NCI-H446 (cell line): ENCODE measurements around the gene CSNK1G2.

Source experiments
- DNase-seq, 2 experiments: peaks; one replicate each; lab custom pipeline; 2025; lab: John Stamatoyannopoulos, UW

CSNK1G2 gene

DNA sequence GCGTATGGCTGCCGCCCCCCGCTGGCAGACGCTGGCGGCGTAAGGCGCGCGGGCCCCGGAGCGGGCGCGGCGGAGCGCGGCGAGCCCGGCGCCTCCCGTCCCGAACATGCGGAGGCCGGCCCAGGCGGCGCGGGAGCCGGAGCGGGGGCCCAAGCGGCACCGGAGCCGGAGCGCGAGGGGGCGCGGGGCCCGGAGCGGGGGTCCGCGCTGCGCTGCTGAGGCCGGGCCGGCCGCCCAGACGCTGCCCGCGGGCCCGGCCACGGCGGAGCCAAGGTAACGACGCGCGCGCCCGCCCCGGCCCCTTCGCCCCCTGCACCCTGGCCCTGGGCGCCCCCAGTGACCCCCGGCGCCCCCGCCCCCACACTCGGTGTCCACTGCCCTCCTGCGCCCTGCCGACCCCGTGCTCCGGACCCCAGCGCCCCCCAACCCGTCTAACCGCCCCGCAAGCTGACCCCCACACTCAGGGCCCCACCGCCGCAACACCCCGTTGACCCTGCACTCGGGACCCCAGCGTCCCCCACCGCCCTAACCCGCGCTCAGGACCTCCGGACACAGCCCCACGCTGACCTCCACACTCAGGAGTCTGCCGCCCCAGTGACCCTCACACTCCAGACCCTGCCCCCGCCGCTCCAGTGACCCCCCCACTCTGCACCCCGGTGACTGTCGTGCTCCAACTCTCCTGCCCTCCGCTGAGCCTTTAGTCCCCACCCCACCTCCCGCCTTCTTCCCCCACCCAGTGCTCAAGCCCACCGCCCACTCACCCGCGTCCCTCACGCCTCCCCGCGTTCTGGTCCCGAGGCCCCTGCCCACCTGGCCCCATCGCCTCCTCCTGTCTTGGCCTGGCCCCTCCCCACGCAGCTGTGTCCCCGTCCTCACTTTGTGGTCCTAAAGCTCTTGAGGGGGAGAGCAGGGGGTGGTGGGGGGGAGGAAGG is at the start of gene CSNK1G2:
Gene CSNK1G2, plus strand, starts transcription at position 27 of the 932 bp plus-strand sequence. CDS start 28,601 bp downstream, outside the sequence.
- no peak for DNase-seq

DNA sequence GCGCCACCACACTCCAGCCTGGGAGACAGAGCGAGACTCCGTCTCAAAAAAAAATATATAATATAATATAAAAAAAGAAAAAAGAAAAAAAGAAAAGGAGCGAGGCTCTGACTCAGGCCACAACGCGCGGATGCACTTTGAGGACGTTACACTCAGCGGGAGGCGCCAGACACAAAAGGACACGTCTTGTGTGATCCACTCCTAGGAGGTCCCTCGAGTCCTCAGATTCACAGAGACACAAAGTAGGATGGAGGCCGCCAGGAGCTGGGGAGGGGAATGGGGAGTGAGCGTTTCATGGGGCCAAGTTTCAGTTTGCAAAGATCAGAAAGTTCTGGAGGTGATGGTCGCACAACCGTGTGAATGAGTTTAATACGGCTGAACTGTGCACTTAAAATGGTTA is 47.2 kb upstream of the CSNK1G2 start:
- no peak for DNase-seq

DNA sequence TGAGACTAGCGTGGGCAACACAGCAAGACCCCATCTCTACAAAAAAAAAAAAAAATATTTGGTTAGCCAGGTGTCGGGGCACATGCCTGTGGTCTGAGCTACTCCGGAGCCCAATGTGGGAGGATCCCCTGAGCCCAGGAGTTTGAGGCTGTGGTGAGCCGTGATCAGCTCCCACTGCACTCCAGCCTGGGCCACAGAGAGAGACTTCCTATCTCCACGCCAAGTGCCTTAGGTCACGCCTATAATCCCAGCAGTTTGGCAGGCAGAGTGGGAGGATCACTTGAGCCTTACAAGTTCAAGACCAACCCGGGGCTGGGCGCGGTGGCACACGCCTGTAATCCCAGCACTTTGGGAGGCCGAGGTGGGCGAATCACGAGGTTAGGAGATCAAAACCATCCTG is 44.5 kb upstream of the CSNK1G2 start:
- no peak for DNase-seq

DNA sequence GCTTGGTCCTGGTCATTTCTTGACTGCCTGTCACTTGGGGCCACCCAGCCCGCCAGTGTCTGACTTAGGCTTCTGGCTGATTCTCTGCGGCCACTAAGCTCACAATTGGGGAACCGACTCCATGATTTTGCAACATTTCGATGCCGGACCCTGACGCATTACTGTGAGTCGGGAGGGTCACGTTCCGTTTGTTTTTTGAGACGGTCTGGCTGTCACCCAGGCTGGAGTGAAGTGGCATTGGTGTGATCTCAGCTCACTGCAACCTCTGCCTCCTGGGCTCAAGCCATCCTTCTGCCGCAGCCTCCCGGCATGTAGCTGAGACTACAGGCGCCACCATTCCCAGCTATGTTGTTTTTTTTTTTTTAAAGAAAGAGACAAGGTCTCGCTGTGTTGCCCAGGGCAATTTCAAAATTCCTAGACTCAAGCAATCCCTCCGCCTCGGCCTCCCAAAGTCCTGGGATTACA is 39.0 kb upstream of the CSNK1G2 start:
- DNase-seq, result no peak

DNA sequence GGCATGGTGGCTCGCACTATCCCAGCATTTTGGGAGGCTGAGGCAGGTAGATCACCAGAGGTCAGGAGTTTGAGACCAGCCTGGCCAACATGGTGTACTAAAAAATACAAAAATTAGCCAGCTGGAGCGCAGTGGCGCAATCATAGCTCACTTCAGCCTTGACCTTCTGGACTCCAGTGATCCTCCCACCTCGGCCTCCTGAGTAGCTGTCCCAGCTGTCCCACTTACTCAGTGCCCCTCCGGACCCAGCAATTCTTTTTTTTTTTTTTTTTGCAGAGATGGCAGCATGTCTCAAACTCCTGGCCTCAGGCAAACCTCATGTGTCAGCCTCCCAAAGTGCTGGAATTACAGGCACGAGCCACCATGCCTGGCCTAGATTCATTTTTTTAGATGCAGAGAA is 38.0 kb upstream of the CSNK1G2 start:
- DNase-seq, result no peak

DNA sequence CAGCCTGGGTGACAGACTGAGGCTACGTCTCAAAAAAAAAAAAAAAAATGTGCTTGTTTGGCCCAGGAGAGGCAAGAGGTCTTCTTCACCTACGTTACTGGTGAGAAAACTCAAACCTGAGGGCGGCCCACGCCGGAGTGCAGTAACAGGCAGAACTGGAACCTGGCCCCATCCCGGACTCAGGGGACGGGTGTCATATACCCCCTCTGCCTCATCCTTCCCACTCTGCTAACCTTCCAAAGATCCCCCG is 36.2 kb upstream of the CSNK1G2 start:
- no peak for DNase-seq

DNA sequence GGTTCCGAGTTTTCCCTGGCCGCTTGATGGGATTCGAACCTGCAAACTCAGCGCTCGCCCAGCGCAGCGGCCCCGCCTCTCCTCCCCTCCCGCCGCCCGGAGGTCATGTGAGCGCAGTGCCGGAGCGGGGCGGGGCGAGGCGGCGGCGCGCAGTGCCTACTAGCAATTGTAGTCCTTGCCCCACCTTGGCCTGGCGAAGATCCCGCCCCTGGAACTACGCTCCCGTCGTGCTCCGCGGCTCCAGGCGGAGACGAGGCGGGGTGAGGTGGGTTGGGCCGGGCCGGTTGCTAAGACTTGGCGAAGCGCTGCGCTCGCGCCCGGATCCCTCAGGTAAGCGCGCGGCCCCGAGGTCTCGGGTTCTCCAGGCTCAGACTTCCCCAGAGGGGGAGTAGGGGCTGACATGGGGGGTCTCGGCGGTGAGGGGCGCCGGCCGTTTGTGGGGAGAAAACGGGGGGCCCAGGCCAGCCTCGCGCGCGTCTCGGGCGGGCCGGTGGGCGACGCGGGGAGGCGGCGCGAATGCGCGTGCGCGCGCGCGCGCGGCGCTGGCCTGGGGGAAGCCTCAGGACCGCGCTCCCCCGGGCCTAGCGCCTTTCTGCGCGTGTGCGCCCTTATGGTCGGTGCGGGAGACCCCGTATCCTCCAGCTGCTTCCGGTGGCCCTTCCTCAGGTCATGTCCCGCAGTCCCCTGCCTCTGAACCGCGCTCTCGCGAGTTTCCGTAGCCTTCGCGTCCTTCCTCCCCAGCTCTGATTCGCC is 35.7 kb upstream of the CSNK1G2 start, which contains the start of the genes ADAT3 and SCAMP4:
Gene ADAT3, plus strand, starts transcription at position 290 of the 753 bp plus-strand sequence. CDS start 6,649 bp downstream, outside the sequence.
Gene SCAMP4, plus strand, starts transcription at position 290 of the 753 bp plus-strand sequence. CDS start 9,621 bp downstream, outside the sequence.
- DNase-seq, result peak; percentile 98 to 100

DNA sequence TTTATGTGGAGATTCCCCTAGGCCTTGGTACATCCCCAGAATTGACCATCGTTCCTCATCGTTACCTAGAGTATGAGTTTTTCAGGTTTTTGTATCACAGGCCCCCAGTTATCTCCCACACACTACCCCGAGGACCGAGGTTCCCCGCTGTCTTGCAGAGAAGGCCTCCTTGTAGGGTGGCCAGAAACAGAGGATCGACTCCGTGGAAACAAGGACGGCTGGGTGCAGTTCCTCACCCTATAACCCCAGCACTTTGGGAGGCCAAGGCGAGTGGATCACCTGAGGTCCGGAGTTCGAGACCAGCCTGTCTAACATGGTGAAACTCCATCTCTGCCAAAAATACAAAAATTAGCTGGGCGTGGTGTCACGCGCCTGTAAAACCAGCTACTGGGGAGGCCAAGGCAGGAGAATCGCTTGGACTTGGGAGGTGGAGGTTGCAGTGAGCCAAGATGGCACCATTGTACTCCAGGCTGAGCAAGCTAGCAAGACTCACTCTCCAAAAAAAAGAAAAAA is 35.1 kb upstream of the CSNK1G2 start:
- no peak for DNase-seq

DNA sequence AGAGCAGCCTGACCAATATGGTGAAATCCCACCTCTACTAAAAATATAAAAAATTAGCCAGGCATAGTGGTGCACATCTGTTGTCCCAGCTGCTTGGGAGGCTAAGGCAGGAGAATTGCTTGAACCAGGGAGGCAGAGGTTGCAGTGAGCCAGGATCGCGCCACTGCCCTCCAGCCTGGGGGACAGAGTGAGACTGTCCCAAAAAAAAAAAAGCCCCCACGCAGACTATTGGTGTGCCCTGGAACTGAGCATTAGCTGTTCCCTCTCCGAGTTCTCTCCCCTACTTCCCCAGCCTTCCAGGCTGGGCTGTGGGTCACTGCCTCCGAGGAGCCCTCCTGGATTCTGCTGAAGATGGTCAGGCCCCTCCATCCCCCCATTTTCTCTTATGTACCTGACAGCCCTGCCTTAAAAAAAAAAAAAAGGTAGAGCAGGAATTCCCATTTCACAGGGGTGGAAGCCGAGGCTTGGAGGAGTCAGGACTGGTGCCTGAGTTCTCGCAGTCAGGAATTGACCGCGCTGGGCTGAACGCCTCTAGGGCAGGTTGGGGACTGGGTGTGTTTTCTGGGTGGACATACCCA is 33.9 kb upstream of the CSNK1G2 start:
- no peak for DNase-seq

DNA sequence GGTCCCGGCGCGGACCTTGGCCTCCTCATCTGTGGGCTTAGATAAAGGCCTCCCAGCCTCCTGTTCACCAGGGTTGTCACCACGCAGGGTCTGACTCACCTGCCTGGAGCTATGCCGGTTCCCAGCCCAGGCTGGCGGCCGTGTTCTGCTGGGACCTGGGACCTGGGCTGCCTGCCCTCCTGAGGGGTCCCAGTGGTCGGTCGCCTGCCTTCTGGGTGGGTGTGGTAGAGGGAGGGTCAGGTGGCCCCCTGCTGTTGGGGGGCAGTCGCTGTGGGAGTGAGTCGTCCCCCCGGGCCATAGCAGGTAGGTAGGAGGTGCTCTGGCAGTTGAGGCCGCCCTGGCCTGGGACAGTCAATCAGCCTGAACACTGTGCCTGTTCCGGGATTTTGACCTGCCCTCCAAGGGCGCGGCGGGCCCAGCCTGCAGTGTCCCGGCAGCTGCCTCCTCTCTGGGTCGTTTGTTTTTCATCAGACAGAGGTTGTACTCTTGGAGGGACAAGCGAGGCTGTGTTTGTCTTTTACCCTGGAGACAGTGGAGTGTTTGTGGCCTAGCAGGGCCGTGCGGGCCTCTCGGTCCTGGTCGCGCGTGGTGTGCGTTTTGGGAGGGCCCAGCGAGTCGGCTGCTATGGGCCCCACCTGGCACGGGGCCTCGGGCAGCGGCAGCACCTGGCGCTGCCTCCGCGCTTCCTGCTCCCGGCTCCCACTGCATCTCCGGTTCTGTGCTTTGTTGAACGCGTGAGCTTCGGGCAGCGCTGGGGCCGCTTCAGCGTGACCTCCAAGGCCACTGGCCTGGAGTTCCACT is 33.2 kb upstream of the CSNK1G2 start:
- no peak for DNase-seq

DNA sequence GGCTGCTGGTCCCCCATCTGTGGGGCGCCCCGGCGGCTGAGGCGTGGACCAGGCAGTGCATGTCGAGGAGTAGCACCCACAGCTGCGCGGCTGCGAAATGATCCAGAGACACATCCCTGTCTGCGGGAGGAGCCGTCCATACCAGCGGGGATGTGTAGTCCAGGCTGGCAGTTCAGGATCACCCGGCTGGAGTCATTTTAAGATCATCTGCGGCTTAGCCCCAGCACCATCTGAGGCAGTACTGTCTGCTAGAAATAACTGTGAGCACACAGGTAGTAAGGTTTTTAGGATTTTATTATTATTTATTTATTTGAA is 32.7 kb upstream of the CSNK1G2 start:
- DNase-seq, result no peak

DNA sequence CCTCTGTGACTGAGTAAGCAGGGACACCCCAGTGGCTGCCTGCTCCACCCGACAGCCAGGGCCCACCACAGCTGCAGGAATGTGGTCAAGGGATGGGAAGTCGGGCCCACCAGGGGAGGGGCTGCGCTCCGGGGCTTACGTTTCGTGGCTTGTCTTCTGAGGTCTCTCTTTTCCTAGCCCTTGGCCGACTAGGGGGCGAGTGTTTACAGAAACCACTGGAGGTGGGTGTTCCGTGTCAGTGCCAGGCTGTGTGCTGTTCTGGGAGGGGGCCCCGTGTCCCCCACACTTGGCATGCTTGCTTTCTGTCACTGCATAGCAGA is 31.3 kb upstream of the CSNK1G2 start:
- DNase-seq, result no peak

DNA sequence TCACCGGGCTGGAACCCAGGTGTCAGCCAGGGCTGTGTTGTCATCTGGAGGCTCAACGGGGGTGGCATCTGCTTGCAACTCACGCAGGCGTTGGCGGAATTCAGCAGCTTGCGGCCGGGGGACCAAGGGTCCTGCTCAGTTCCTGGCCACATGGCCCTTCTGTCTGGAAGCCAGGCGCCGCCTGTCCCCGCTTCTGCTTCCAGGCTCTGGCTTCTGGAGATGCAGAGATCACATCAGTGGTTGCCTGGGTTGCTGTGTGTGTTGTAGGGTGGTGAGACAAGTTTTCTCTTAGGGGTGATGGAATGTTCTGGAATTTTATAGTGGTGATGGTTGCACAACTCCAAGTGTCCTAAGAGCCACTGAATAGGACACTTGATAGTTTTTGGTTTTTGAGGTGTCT is 30.8 kb upstream of the CSNK1G2 start:
- DNase-seq, result no peak

DNA sequence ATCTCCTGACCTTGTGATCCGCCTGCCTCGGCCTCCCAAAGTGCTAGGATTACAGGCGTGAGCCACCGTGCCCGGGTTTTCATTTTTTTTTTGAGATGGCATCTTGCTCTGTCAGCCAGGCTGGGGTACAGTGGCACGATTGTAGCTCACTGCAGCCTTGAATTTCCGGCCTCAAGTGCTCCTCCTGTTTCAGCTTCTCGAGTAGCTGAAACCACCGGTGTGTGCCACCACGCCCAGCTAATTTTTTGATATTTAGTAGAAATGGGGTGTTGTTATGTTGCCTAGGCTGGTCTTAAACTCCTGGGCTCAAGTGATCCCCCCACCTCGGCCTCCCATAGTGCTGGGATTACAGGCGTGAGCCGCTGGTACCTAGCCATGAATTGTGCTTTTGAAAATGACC is 29.9 kb upstream of the CSNK1G2 start:
- DNase-seq, result no peak

DNA sequence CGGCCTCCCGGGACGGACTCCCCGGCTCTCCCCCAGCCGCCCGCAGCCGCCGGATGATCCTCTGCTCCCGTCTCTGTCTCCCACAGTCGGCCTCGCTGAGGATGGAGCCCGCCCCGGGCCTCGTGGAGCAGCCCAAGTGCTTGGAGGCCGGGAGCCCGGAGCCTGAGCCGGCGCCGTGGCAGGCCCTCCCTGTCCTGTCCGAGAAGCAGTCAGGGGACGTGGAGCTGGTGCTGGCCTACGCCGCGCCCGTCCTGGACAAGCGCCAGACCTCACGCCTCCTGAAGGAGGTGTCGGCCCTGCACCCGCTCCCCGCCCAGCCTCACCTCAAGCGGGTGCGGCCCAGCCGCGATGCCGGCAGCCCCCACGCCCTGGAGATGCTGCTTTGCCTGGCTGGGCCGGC is 29.0 kb upstream of the CSNK1G2 start:
- DNase-seq, result no peak

DNA sequence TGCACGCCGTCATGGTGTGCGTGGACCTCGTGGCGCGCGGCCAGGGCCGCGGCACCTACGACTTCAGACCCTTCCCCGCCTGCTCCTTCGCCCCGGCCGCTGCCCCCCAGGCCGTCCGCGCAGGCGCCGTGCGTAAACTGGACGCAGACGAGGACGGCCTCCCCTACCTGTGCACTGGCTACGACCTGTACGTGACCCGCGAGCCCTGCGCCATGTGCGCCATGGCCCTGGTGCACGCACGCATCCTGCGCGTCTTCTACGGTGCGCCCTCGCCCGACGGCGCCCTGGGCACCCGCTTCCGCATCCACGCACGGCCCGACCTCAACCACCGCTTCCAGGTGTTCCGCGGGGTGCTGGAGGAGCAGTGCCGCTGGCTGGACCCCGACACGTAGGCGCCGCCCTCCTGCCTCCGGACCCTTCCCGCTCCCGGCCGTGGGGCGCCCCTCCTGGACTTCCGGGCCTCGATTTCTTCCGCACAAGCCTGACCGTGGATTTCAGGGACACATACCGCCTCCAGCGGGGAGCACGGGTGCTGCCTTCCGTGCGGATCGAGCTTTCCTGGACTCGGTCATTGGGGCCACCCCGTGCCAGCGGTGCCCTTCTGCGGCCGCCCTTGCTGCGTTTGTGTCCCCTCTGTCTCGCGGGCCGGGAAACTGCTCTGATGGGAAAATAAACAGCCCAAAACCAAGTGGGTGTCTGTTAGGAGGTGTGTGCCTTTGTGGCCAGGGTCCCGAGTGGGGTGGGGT is 28.0 kb upstream of the CSNK1G2 start:
- DNase-seq, result no peak

DNA sequence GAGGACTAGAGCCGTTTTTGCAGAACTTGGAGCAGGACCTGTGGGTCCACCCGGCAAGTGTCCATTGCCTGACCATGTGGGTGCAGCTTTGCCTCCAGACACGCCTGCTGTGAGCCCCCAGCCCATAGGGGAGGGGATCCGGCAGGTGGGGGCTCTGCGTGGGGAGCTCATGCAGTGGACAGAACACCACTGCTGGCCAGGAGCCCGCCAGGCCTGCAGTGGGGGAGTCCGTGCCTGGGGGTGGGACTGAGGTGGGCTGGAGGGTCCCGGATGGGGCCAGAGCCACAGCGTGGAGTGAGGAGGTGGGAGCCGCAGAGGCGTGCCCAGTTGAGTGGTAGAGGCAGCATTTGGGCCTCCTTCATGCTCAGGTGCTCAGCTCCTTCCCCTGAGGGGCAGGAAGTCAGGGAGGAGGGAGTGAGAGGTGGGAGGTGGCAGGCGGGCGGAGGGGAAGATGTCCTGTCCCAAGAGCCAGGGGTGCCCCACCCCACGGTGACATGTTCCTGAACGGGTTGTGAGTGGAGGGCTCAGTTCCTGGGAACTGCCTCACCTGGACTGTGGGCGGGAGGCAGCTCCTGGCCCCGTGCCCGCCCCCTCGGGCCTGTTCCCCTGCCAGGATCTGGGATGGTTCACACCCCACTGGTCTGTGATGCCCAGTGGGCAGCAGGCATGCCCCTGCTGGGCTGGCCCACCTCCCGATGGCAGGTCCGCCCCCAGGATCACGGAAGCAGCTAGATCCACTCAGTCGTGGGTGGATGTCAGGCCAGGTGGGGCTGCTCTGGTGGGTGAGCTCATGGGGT is 27.0 kb upstream of the CSNK1G2 start:
- DNase-seq, result no peak

DNA sequence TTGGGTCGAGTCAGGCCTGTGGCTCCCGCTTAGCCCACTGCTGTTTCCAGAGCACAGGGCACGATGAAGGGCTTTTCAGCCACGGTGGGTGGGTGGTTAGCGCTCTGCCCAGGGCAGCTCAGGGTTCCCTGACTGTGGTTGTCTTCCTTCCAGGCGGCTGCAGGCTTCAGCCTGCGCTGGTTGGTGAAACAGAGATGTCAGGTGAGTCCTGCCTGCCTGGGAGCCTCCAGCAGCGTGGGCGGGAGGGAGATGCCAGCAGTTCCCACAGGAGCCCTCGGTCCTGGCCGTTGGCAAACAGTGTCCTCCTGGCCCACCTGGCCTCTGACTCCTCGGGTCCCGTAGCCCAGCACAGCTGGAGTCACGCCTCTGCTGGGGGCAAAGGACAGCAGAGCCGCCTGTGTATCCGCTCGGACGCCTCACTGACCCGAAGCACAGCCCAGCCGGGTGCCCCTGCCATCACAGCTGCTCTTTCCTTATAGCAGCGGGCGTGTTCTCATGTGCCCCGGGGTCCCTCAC is 26.1 kb upstream of the CSNK1G2 start:
- DNase-seq, result no peak

DNA sequence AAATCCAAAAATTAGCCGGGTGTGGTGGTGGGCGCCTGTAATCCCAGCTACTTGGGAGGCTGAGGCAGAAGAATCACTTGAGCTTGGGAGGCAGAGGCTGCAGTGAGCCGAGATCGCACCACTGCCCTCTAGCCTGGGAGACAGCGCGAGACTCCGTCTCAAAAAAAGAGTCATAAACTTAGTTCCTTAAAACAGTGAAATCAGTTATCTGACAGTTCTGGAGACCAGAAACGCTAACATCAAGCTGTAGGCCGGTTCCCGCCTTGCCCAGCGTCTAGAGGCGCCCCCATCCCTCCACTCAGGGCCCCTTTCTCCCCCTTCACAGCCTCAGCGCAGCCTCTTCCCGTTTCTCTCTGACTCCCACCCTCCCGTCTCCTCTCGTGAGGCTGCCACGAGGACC is 23.8 kb upstream of the CSNK1G2 start:
- no peak for DNase-seq

DNA sequence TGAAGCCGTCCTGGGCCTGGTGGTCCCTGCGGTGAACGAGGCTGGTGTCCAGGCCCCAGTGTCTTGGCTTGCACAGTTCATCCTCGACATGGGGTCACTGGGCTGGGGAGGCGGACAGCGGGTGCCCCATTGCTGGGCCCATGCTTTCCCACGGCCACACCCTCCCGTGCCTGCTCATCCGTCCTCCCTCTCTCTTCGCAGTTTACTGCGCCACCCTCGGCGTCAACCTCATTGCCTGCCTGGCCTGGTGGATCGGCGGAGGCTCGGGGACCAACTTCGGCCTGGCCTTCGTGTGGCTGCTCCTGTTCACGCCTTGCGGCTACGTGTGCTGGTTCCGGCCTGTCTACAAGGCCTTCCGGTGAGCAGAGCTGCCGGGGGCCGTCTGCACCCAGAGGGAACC is 23.0 kb upstream of the CSNK1G2 start:
- no peak for DNase-seq
